Stomach (tissue), 9 donors: ENCODE data around the gene CAPN12. TPM values are rescaled to one million over a fixed set of nuclear protein-coding genes. Genes with fewer than 3 reads are reported as not detected.

Source experiments
- DNase-seq, 2 donors: peaks; one replicate each; pipeline versions ENCODE4 v3.0.0 to v3.0.0-alpha.2; 2013 to 2019
- H3K27ac ChIP-seq, 5 donors: fragments of 200-600 bp in 4 of 5; sonication (generic) in 4 of 5; one replicate each; pipeline ENCODE4 v1.5.1; 2013 to 2019; ENCODE audit warnings: mild to moderate bottlenecking in 1 of 5, moderate library complexity in 1 of 5
- H3K27me3 ChIP-seq, 3 donors: fragments of 200-600 bp; sonication (generic); one replicate each; pipeline ENCODE4 v1.5.1; 2017 to 2019; ENCODE audit warnings: mixed run types in 1 of 3
- H3K36me3 ChIP-seq, 4 donors: fragments of 200-600 bp; sonication (generic); 1 replicate in 3 of 4; 2 replicates in 1 of 4; pipeline ENCODE4 v1.5.1; 2016 to 2019
- H3K4me1 ChIP-seq, 4 donors: fragments of 200-600 bp; sonication (generic); one replicate each; pipeline ENCODE4 v1.5.1; 2016 to 2019
- H3K4me3 ChIP-seq, 4 donors: fragments of 200-600 bp; sonication (generic) in 3 of 4; one replicate each; pipeline ENCODE4 v1.5.1; 2016 to 2019; ENCODE audit warnings: mild to moderate bottlenecking in 1 of 4
- H3K9me3 ChIP-seq, 4 donors: fragments of 200-600 bp; sonication (generic); one replicate each; pipeline ENCODE4 v1.5.1; 2016 to 2019
- EP300 ChIP-seq: sonication (generic); formaldehyde crosslinking; IDR thresholded peaks from one replicate; pipeline ENCODE4 v1.6.1; 2017; ENCODE audit warnings: antibody characterized with exemption
- POLR2A ChIP-seq, 4 donors: fragments of 450-650 bp; IDR thresholded peaks; one replicate each; pipeline ENCODE4 v1.6.1; 2016; ENCODE audit warnings: antibody characterized with exemption in 4 of 4, control low read depth in 2 of 4, mild to moderate bottlenecking in 1 of 4, moderate library complexity in 1 of 4
- POLR2AphosphoS5 ChIP-seq, 3 donors: sonication (generic); formaldehyde crosslinking; IDR thresholded peaks; one replicate each; pipeline ENCODE4 v1.6.1; 2016; ENCODE audit warnings: antibody characterized with exemption in 3 of 3
- WGBS, 5 donors: extraction: QIAGEN DNeasy Blood & Tissue Kit in 3 of 5; methylation state at CpG; one replicate each; pipeline versions ENCODE4 v1.1.5 to v1.1.7; 2013 to 2018; 5-methylcytosine and 5-hydroxymethylcytosine counted together
- intact Hi-C: fragments of 100-400 bp; cut with DNase I; formaldehyde crosslinking; loops from one replicate; pipeline ENCODE4 v1.15.1; 2023; ENCODE audit warnings: low total_unique reads
- polyA plus RNA-seq, 3 donors: library from polyadenylated mRNA; stranded (reverse); fragments of 200-250 nt; gene quantifications; one replicate each; pipeline ENCODE4 v1.2.3, GENCODE V29; 2013
- total RNA-seq, 5 donors: library from RNA; depleted of rRNA; stranded (reverse); fragments of >200 nt; gene quantifications; one replicate each; pipeline versions ENCODE4 v1.1.0 to v1.2.3, GENCODE V29; 2014 to 2016
- TF ChIP-seq, protein P1 (sequence below), 7 experiments: fragments of 450-650 bp in 4 of 7; fragments of 200-600 bp in 3 of 7; sonication (generic) in 3 of 7; IDR thresholded peaks; one replicate each; pipeline ENCODE4 v1.5.1; 2016 to 2019; ENCODE audit warnings: antibody characterized with exemption in 7 of 7, control low read depth in 2 of 7, mild to moderate bottlenecking in 1 of 7
- donor health status: healthy with polysubstance abuse.
- donor health status: Bipolar disorder and iron deficiency.
- donor health status: healthy.

Gene CAPN12
- total and polyA plus RNA-seq, 8 donors: 1.2 to 33.3 (median 5.6) TPM

- Histone ChIP-seq H3K4me3 (no peak overlapping the region), H3K27ac (peak overlapping the region; percentile 49 to 96 (median 92)), H3K9me3 (no peaks in the 10 kb centered on the region), H3K27me3 (no peaks in the 10 kb centered on the region), H3K36me3 (peaks cover 5 to 58% (median 28%) of the 10 kb centered on the region in 4 donors), H3K4me1 (peaks cover 73 to 98% (median 87%) of the 10 kb centered on the region in 4 donors)
- no peak for DNase-seq
- WGBS, 5 donors: 55 to 71% (median 67%) methylated on average over 18 to 25 of the region's 25 CpGs
- TF ChIP-seq POLR2AphosphoS5 (IDR thresholded peaks at IDR 0.05): no peak
- TF ChIP-seq, protein P1, sequence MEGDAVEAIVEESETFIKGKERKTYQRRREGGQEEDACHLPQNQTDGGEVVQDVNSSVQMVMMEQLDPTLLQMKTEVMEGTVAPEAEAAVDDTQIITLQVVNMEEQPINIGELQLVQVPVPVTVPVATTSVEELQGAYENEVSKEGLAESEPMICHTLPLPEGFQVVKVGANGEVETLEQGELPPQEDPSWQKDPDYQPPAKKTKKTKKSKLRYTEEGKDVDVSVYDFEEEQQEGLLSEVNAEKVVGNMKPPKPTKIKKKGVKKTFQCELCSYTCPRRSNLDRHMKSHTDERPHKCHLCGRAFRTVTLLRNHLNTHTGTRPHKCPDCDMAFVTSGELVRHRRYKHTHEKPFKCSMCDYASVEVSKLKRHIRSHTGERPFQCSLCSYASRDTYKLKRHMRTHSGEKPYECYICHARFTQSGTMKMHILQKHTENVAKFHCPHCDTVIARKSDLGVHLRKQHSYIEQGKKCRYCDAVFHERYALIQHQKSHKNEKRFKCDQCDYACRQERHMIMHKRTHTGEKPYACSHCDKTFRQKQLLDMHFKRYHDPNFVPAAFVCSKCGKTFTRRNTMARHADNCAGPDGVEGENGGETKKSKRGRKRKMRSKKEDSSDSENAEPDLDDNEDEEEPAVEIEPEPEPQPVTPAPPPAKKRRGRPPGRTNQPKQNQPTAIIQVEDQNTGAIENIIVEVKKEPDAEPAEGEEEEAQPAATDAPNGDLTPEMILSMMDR (IDR thresholded peaks at IDR 0.05): no peak
- no peak for TF ChIP-seq EP300
- TF ChIP-seq POLR2A (IDR thresholded peaks at IDR 0.05): no peak
- intact Hi-C loops: no loop called here
Observed at GRCh38 chr19:38692458-38693379, 51.6 kb downstream of the CAPN12 start.

- peaks cover 69 to 98% (median 83%) of the 10 kb centered on the region in 4 donors for H3K4me1 ChIP-seq
- intact Hi-C loops: no loop called here
- WGBS, 5 donors: 66 to 77% (median 72%) methylated on average over 15 of the region's 15 CpGs
- H3K27ac ChIP-seq: peak overlapping the region; percentile 49 to 96 (median 92)
- H3K4me3 ChIP-seq: no peak overlapping the region
- peak; percentile 29 to 75 (median 70) for TF ChIP-seq POLR2AphosphoS5 (IDR thresholded peaks at IDR 0.05)
- TF ChIP-seq EP300: peak; percentile 86
- TF ChIP-seq POLR2A (IDR thresholded peaks at IDR 0.05): no peak
- TF ChIP-seq, protein P1 (IDR thresholded peaks at IDR 0.05): no peak
- peaks cover 5 to 50% (median 24%) of the 10 kb centered on the region in 4 donors for H3K36me3 ChIP-seq
- no peaks in the 10 kb centered on the region for H3K27me3 ChIP-seq
- no peaks in the 10 kb centered on the region for H3K9me3 ChIP-seq
- DNase-seq: peak in 1 of 2 donors; percentile 86
Observed at GRCh38 chr19:38691938-38692457, 52.3 kb downstream of the CAPN12 start.

GRCh38 chr19:38690832-38691231 is 53.4 kb downstream of the CAPN12 start:
- Histone ChIP-seq H3K27ac (peak overlapping the region in 4 of 5 donors; percentile 89 to 96 (median 92)), H3K36me3 (peaks cover 5 to 39% (median 18%) of the 10 kb centered on the region in 4 donors), H3K27me3 (no peaks in the 10 kb centered on the region), H3K4me1 (peaks cover 69 to 98% (median 84%) of the 10 kb centered on the region in 4 donors), H3K9me3 (no peaks in the 10 kb centered on the region), H3K4me3 (no peak overlapping the region)
- WGBS, 5 donors: 74 to 95% (median 81%) methylated on average over 7 of the region's 7 CpGs
- no peak for TF ChIP-seq POLR2AphosphoS5 (IDR thresholded peaks at IDR 0.05)
- TF ChIP-seq, protein P1 (IDR thresholded peaks at IDR 0.05): no peak
- TF ChIP-seq POLR2A (IDR thresholded peaks at IDR 0.05): no peak
- no peak for TF ChIP-seq EP300
- no peak for DNase-seq
- intact Hi-C loops: no loop called here

- H3K27ac ChIP-seq: peak overlapping the region in 4 of 5 donors; percentile 89 to 96 (median 92)
Observed at GRCh38 chr19:38690146-38690545, 54.1 kb downstream of the CAPN12 start.

More at GRCh38 chr19:38690146-38690545, 54.1 kb downstream of the CAPN12 start:
- DNase-seq: no peak
- H3K9me3 ChIP-seq: no peaks in the 10 kb centered on the region
- TF ChIP-seq, protein P1 (IDR thresholded peaks at IDR 0.05): no peak
- no peak for TF ChIP-seq EP300
- TF ChIP-seq POLR2A (IDR thresholded peaks at IDR 0.05): no peak
- H3K27me3 ChIP-seq: no peaks in the 10 kb centered on the region
- 93 to 96% (median 94%) methylated on average over 13 to 14 of the region's 14 CpGs for WGBS, 5 donors
- intact Hi-C loops: no loop called here
- H3K4me1 ChIP-seq: peaks cover 69 to 98% (median 84%) of the 10 kb centered on the region in 4 donors
- H3K36me3 ChIP-seq: peaks cover 5 to 37% (median 16%) of the 10 kb centered on the region in 4 donors
- no peak overlapping the region for H3K4me3 ChIP-seq
